Endothelial cell of umbilical vein (primary cell): Measurements from ENCODE around the gene OR2H2. TPM values are rescaled to one million over a fixed set of nuclear protein-coding genes. Genes with fewer than 3 reads are reported as not detected.
A peak's percentile ranks its signal among the peaks of the same experiment; 100 is the strongest.

Experiments used
- BruUV-seq: library from RNA; stranded (reverse); fragments of 400-500 nt; replicated peaks from 2 replicates; lab custom pipeline; 2021; lab: Mats Ljungman, UMichigan
- CTCF ChIA-PET: fragments of 300-600, 350-600 bp; sonication (Branson Sonifier 250); formaldehyde crosslinking; loops from one replicate; lab custom pipeline; 2021; ENCODE audit warnings: antibody characterized with exemption, inconsistent platforms; lab: Charles Lee
- POLR2A ChIA-PET: fragments of 300-600, 350-600 bp; sonication (Branson Sonifier 250); formaldehyde crosslinking; loops from one replicate; lab custom pipeline; 2021; ENCODE audit warnings: antibody characterized with exemption, inconsistent platforms; lab: Charles Lee
- DNase-seq: peaks from one replicate; pipeline ENCODE4 v3.0.0-alpha.2; 2011; ENCODE audit warnings: low read depth, low spot score
- FAIRE-seq: peaks from 2 replicates; lab custom pipeline; 2011; peaks lifted over from hg19 to GRCh38; lab: Jason Lieb, UNC
- H2AFZ ChIP-seq: 2 replicates; pipeline ENCODE4 v1.6.0; 2012; ENCODE audit warnings: low read depth, low read length, control low read depth, inconsistent platforms
- H3K27ac ChIP-seq: 2 replicates; pipeline ENCODE4 v1.5.1; 2011; ENCODE audit warnings: low read depth, mild to moderate bottlenecking, control low read depth, low read length, moderate library complexity; ENCODE audit not compliant: insufficient read depth
- H3K27me3 ChIP-seq, 2 experiments: 2 replicates each; pipeline versions ENCODE4 v1.6.0 to v1.6.1; 2011; ENCODE audit warnings: low read length in 2 of 2, mixed read lengths in 1 of 2; ENCODE audit not compliant: control insufficient read depth in 2 of 2, insufficient read depth in 2 of 2
- H3K36me3 ChIP-seq, 2 experiments: 2 replicates in 1 of 2; 3 replicates in 1 of 2; pipeline ENCODE4 v1.5.1; 2011; ENCODE audit warnings: low read length in 2 of 2, mild to moderate bottlenecking in 1 of 2, moderate library complexity in 1 of 2; ENCODE audit not compliant: control insufficient read depth in 2 of 2, insufficient read depth in 2 of 2; ENCODE audit errors: extremely low read depth in 1 of 2
- H3K4me1 ChIP-seq: 3 replicates; pipeline ENCODE4 v1.5.1; 2011; ENCODE audit warnings: mild to moderate bottlenecking, low read length; ENCODE audit not compliant: control insufficient read depth, insufficient read depth; ENCODE audit errors: extremely low read depth
- H3K4me2 ChIP-seq: 2 replicates; pipeline ENCODE4 v1.6.1; 2011; ENCODE audit warnings: low read length, control low read depth, mixed read lengths; ENCODE audit not compliant: insufficient read depth
- H3K4me3 ChIP-seq, 3 experiments: fragments of 200-600 bp in 1 of 3; sonication (generic), shearing (Covaris generic) in 1 of 3; replicated peaks in 1 of 3; 2 replicates each; pipeline ENCODE4 v1.5.1; 2011 to 2016; ENCODE audit warnings: control low read depth in 3 of 3, low read length in 3 of 3, mild to moderate bottlenecking in 2 of 3, inconsistent platforms in 1 of 3, low read depth in 1 of 3, moderate library complexity in 1 of 3; ENCODE audit not compliant: insufficient read depth in 1 of 3
- H3K79me2 ChIP-seq: 2 replicates; pipeline ENCODE4 v1.6.0; 2012; ENCODE audit warnings: low read length, inconsistent platforms; ENCODE audit not compliant: control insufficient read depth, insufficient read depth
- H3K9ac ChIP-seq: replicated peaks from 2 replicates; pipeline ENCODE3; 2011; ENCODE audit warnings: low read length, control low read depth; ENCODE audit not compliant: insufficient read depth; ENCODE audit errors: extremely low read depth
- H3K9me1 ChIP-seq: replicated peaks from 3 replicates; pipeline ENCODE4 v1.6.0; 2011; ENCODE audit warnings: mild to moderate bottlenecking, low read length; ENCODE audit not compliant: control insufficient read depth, insufficient read depth; ENCODE audit errors: extremely low read depth
- H3K9me3 ChIP-seq: replicated peaks from 2 replicates; pipeline ENCODE4 v1.5.1; 2012; ENCODE audit warnings: low read length, inconsistent platforms; ENCODE audit not compliant: control insufficient read depth, insufficient read depth
- H4K20me1 ChIP-seq: replicated peaks from 2 replicates; pipeline ENCODE3; 2011; ENCODE audit warnings: mild to moderate bottlenecking, low read length; ENCODE audit not compliant: control insufficient read depth, insufficient read depth; ENCODE audit errors: extremely low read depth
- POLR2A ChIP-seq: IDR thresholded peaks from 2 replicates; pipeline ENCODE4 v1.6.1; 2012; ENCODE audit warnings: low read depth, mild to moderate bottlenecking, control low read depth, low read length
- POLR2AphosphoS5 ChIP-seq: IDR thresholded peaks from 2 replicates; pipeline ENCODE4 v1.6.1; 2012; ENCODE audit warnings: low read depth, mild to moderate bottlenecking, control low read depth, low read length, moderate library complexity; ENCODE audit not compliant: insufficient read depth
- dilution Hi-C: fragments of 300-500 bp; cut with MboI; formaldehyde crosslinking; loops from one replicate; pipeline ENCODE4 v1.15.0; 2019; ENCODE audit warnings: low sequenced_read_pairs; ENCODE audit not compliant: extremely low pct_ligation_motif_present
- intact Hi-C: fragments of 100-400 bp; cut with micrococcal nuclease; formaldehyde crosslinking; loops from one replicate; pipeline ENCODE4 v1.10.0; 2022
- polyA plus RNA-seq, 4 experiments: library from polyadenylated mRNA; depleted of rRNA in 3 of 4; stranded (reverse) in 3 of 4; unstranded in 1 of 4; fragments of >200 nt; gene quantifications; 2 replicates each; pipeline versions ENCODE4 v1.2.1 to v1.2.3, GENCODE V29; 2011 to 2012; ENCODE audit warnings: missing spikeins in 1 of 4
- total RNA-seq: library from RNA; stranded (reverse); gene quantifications from 2 replicates; pipeline ENCODE4 v1.2.3, GENCODE V29; 2021
- TF ChIP-seq, protein P1 (sequence below), 2 donors: IDR thresholded peaks; 1 replicate in 1 of 2; 2 replicates in 1 of 2; pipeline ENCODE4 v1.5.1; 2011; ENCODE audit warnings: low read length in 2 of 2, mild to moderate bottlenecking in 2 of 2, moderate library complexity in 2 of 2, control low read depth in 1 of 2, inconsistent platforms in 1 of 2, low read depth in 1 of 2; ENCODE audit not compliant: insufficient read depth in 1 of 2; ENCODE audit errors: extremely low read depth in 1 of 2

The OR2H2 gene
- total and polyA plus RNA-seq, 2 donors (not counting 3 experiments of a cell fraction or from before 2014, with no cell fraction given) = not detected

DNA sequence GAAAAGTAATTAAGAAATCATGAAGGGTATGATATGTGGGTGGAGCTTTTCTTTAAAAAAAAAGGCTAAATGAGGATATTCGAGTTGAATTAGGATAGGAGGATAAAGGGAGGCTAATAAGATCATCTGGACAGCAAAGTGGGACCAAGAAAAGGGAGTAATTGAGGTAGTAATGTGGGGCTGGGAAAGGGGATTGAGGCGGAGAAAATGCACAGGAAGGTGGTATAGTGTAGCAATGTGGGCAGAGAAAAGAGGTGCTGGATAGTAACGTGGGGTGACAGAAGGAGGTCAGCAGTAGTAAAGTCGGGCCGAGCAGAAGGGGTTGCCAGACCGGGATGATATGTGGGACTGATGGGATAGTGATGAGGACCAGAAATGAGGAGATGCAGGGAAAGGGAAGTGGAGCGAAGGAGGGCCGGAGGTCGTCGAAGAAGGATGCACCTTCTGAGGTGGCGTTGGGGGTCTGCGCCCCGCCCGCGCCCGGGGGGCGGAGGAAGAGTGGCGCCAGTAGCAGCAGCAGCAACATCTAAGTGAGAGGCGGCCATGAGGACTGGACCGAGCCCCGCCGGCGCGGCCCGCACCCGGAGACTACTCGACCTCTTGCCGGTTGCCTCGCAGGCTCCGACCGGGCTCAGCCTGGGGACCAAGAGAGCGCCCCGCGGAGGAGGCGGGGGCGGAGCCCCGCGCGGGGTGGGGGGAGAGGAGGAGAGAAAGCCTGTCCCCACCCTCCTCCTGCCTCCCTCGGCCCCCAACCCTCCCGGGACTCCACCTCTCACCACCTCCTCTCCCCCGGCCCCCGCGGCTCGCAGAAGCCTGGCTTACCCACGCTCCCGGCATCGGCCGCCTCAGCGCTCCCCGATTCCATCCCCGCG, 47.2 kb downstream of the OR2H2 start:
- dilution Hi-C loops = no loop called here
- CTCF ChIA-PET = interaction anchor here (1.2 to 2.7 kb wide), 5 partner anchors 15 to 22 kb away, joined by 5 to 34 read pairs (median 28); no protein-coding TSS in a partner anchor
- peak; percentile 60 for FAIRE-seq

More for the DNA sequence above, 47.2 kb downstream of the OR2H2 start:
- TF ChIP-seq POLR2AphosphoS5 = peak; percentile 54
- TF ChIP-seq, protein P1, sequence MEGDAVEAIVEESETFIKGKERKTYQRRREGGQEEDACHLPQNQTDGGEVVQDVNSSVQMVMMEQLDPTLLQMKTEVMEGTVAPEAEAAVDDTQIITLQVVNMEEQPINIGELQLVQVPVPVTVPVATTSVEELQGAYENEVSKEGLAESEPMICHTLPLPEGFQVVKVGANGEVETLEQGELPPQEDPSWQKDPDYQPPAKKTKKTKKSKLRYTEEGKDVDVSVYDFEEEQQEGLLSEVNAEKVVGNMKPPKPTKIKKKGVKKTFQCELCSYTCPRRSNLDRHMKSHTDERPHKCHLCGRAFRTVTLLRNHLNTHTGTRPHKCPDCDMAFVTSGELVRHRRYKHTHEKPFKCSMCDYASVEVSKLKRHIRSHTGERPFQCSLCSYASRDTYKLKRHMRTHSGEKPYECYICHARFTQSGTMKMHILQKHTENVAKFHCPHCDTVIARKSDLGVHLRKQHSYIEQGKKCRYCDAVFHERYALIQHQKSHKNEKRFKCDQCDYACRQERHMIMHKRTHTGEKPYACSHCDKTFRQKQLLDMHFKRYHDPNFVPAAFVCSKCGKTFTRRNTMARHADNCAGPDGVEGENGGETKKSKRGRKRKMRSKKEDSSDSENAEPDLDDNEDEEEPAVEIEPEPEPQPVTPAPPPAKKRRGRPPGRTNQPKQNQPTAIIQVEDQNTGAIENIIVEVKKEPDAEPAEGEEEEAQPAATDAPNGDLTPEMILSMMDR (IDR thresholded peaks at IDR 0.05; ENCODE audit: extremely low read depth in 1 of 2, insufficient read depth in 1 of 2, low read depth in 1 of 2, low read length in 2 of 2) = no peak
- TF ChIP-seq POLR2A = peak; percentile 28
- Histone ChIP-seq H3K9ac (no peak overlapping the region), H3K79me2 (no peaks in the 10 kb centered on the region), H3K27me3 (no peaks in the 10 kb centered on the region), H3K27ac (no peak overlapping the region), H3K4me1 (peaks cover 28% of the 10 kb centered on the region), H3K9me1 (no peaks in the 10 kb centered on the region), H3K4me2 (peak overlapping the region; percentile 86), H4K20me1 (no peaks in the 10 kb centered on the region), H3K9me3 (no peaks in the 10 kb centered on the region), H3K4me3 (peak overlapping the region; percentile 47 to 73 (median 62)), H2AFZ (peak overlapping the region; percentile 28), H3K36me3 (no peaks in the 10 kb centered on the region)
- intact Hi-C loops = no loop called here
- BruUV-seq = no TSS peak
- POLR2A ChIA-PET = interaction anchor here (1.3 kb wide), 1 partner anchor 18 kb away, joined by 7 read pairs; no protein-coding TSS in a partner anchor
- DNase-seq = peak; percentile 36
